ENCODE data around the gene ARRDC3. TPM values are rescaled to one million over a fixed set of nuclear protein-coding genes. Genes with fewer than 3 reads are reported as not detected.
A peak's percentile ranks its signal among the peaks of the same experiment; 100 is the strongest.

The ARRDC3 gene
- total RNA-seq, 1 donor from 2014 or later, result 90.8 TPM

DNA sequence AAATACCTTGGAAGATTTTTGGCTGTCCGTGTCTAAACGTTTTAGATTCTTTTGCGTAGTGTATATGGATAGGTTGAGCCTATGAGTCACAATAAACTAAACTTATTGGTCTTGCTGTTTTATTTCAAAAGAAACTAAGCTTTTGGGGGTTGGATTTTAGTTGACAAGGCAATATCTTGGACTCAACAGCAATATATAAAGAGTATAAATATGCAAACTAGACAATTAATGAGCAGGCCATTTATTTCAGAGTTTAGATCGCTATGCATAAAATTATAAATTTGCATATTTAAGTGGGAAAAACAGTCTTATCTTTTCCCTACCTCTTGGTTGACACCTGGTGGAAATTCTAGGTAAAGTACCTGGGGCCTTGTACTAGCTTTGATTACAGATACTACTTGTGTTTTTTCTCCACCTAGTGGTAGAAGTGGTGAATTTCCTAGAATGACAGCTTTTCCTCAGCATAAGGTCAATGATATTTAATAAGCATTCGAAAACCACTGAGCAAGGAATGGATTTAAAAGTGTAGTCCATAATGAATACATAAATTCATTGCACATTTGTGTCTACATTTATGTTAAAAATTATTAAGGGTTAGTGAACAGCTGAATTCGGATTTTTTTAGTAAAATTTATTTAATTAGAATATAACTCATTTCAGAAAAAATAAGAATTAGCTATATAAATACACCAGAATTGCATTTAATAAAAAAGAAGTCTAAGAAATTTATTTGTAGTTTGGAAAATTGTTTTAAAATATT is 1.7 kb upstream of the ARRDC3 start:
- Mint-ChIP-seq H3K27ac (ENCODE audit: unreplicated experiment) (peak overlapping the region; percentile 98), H3K36me3 (ENCODE audit: unreplicated experiment) (no peaks in the 10 kb centered on the region), H3K9me3 (ENCODE audit: unreplicated experiment) (no peaks in the 10 kb centered on the region), H3K27me3 (ENCODE audit: unreplicated experiment) (no peaks in the 10 kb centered on the region), H3K4me1 (ENCODE audit: unreplicated experiment) (peaks cover 15% of the 10 kb centered on the region), H3K4me3 (ENCODE audit: unreplicated experiment) (peak overlapping the region; percentile 92)
- TF ChIP-seq, protein P1, sequence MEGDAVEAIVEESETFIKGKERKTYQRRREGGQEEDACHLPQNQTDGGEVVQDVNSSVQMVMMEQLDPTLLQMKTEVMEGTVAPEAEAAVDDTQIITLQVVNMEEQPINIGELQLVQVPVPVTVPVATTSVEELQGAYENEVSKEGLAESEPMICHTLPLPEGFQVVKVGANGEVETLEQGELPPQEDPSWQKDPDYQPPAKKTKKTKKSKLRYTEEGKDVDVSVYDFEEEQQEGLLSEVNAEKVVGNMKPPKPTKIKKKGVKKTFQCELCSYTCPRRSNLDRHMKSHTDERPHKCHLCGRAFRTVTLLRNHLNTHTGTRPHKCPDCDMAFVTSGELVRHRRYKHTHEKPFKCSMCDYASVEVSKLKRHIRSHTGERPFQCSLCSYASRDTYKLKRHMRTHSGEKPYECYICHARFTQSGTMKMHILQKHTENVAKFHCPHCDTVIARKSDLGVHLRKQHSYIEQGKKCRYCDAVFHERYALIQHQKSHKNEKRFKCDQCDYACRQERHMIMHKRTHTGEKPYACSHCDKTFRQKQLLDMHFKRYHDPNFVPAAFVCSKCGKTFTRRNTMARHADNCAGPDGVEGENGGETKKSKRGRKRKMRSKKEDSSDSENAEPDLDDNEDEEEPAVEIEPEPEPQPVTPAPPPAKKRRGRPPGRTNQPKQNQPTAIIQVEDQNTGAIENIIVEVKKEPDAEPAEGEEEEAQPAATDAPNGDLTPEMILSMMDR (IDR thresholded peaks at IDR 0.05), result peak; percentile 99
- no peak for DNase-seq (ENCODE audit: extremely low spot score, unreplicated experiment)

DNA sequence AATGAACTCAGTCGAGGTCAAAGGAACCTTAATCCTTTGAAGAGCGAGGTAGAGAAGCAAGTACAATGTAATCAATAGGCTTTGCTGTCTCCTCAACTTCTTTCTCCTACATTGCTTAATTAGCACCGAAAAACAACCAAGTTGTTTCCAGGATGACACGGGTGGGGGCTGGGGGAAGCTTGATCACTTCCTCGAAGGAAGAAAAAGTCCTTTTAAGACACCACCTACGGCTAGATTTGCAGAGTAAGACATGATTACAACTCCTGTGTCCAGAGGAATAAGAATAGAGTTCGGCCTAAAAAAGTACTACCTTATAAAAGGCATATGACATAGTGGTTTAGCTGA is 811 bp upstream of the ARRDC3 start:
- Mint-ChIP-seq H3K9me3 (ENCODE audit: unreplicated experiment) (no peaks in the 10 kb centered on the region), H3K4me3 (ENCODE audit: unreplicated experiment) (peak overlapping the region; percentile 92), H3K4me1 (ENCODE audit: unreplicated experiment) (peaks cover 17% of the 10 kb centered on the region), H3K36me3 (ENCODE audit: unreplicated experiment) (no peaks in the 10 kb centered on the region), H3K27ac (ENCODE audit: unreplicated experiment) (peak overlapping the region; percentile 98), H3K27me3 (ENCODE audit: unreplicated experiment) (no peaks in the 10 kb centered on the region)
- DNase-seq (ENCODE audit: extremely low spot score, unreplicated experiment), result no peak
- TF ChIP-seq, protein P1 (IDR thresholded peaks at IDR 0.05), result no peak

DNA sequence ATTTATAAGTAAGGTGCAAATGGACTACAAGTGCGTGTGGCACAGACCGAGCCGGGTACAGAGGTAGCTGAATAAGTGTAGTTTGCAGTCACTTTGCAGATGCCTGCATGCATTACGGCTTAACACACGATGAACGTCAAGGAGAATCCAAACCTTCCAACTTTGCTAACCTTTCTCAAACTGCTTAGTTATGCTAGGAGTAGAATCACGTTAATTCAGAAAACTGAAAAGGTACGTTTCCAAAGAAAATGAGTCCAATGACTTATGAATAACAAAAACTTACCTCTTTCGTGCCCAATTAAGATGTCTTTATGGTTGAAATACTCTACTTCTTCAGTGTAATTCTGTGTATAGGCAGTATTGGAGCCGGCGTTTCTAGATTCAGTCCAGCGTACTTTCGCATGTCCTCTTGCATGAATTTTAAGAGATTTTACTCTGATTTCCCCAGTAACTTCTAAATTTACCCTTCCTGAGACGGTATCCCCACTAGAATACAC is 539 bp downstream of the ARRDC3 start:
- DNase-seq (ENCODE audit: extremely low spot score, unreplicated experiment), result no peak
- Mint-ChIP-seq H3K9me3 (ENCODE audit: unreplicated experiment) (no peaks in the 10 kb centered on the region), H3K36me3 (ENCODE audit: unreplicated experiment) (peaks cover 6% of the 10 kb centered on the region), H3K4me1 (ENCODE audit: unreplicated experiment) (peaks cover 24% of the 10 kb centered on the region), H3K27me3 (ENCODE audit: unreplicated experiment) (no peaks in the 10 kb centered on the region), H3K27ac (ENCODE audit: unreplicated experiment) (peak overlapping the region; percentile 98), H3K4me3 (ENCODE audit: unreplicated experiment) (peak overlapping the region; percentile 92)
- TF ChIP-seq, protein P1 (IDR thresholded peaks at IDR 0.05), result no peak

DNA sequence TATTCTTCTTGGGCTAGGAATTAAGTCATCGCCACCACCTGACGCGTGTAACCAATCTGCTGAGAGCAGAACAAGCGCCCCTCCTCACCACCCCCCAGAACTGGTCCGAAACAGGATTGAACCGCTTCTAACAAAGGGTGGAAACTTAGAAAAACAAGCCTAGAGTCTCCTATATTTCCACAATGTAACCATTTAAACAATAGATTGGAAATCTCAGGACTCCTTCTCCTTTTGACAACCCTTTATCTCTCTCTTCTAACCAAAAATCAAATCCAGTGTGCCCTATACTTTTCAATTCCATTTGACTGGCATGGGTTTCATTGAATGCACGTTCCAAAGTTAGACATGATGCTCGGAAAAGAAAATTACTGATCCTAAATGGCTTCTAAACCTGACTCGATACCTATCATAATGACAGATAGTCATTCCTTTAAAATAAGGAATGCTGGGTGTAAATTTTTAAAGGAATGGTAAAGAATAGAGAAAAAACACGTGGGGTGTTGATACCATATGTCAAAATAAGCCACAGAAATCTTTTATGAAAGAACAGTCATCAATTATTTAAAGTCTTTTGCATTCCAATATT is 1.2 kb downstream of the ARRDC3 start:
- TF ChIP-seq, protein P1 (IDR thresholded peaks at IDR 0.05), result no peak
- H3K27me3 Mint-ChIP-seq (ENCODE audit: unreplicated experiment), result no peaks in the 10 kb centered on the region
- DNase-seq (ENCODE audit: extremely low spot score, unreplicated experiment), result peak; percentile 90
- peak overlapping the region; percentile 92 for H3K4me3 Mint-ChIP-seq (ENCODE audit: unreplicated experiment)
- H3K4me1 Mint-ChIP-seq (ENCODE audit: unreplicated experiment), result peaks cover 30% of the 10 kb centered on the region
- H3K9me3 Mint-ChIP-seq (ENCODE audit: unreplicated experiment), result no peaks in the 10 kb centered on the region
- H3K36me3 Mint-ChIP-seq (ENCODE audit: unreplicated experiment), result peaks cover 13% of the 10 kb centered on the region
- H3K27ac Mint-ChIP-seq (ENCODE audit: unreplicated experiment), result peak overlapping the region; percentile 98

DNA sequence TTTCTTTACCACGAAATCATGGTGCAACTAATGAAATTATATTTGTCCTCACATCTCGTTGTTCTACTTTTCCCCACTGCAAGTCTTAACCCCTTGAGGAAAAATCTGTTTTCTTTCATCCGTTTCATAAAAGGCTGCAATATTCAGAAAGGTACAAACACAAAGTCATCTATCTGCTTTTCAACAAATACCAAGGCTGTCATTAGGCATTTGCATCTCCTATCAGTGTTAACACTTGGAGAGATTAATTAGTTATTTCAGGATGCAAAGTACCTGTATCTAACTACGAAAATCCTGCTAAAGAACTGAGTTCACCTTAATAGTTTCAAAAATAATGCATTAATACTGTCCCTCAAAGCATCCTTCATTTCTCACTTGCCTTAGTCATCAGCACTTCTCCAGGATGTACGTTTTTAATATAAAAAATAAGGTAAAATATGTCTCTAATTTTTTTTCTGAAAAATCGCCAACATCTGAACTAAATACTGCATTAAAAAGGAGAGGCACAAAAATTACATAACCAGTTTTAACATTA is 1.8 kb downstream of the ARRDC3 start:
- Mint-ChIP-seq H3K9me3 (ENCODE audit: unreplicated experiment) (no peaks in the 10 kb centered on the region), H3K27ac (ENCODE audit: unreplicated experiment) (peak overlapping the region; percentile 98), H3K27me3 (ENCODE audit: unreplicated experiment) (no peaks in the 10 kb centered on the region), H3K4me3 (ENCODE audit: unreplicated experiment) (peak overlapping the region; percentile 92), H3K4me1 (ENCODE audit: unreplicated experiment) (peaks cover 30% of the 10 kb centered on the region), H3K36me3 (ENCODE audit: unreplicated experiment) (peaks cover 17% of the 10 kb centered on the region)
- DNase-seq (ENCODE audit: extremely low spot score, unreplicated experiment), result no peak
- TF ChIP-seq, protein P1 (IDR thresholded peaks at IDR 0.05), result no peak

Measured in osteocyte (in vitro differentiated cells).